ENCODE data around the gene SLC5A2. TPM values are rescaled to one million over a fixed set of nuclear protein-coding genes. Genes with fewer than 3 reads are reported as not detected.

SLC5A2 gene
- total RNA-seq, 2 donors from 2014 or later: 0.55 to 0.62 TPM

- intact Hi-C loops (cut with DNase I): no loop called here
- no peaks in the 10 kb centered on the region for H3K4me1 ChIP-seq (replicated peaks)
- WGBS: 90% methylated on average over 22 of the region's 22 CpGs
- H3K4me3 ChIP-seq: no peak overlapping the region
- H3K9me3 ChIP-seq: no peaks in the 10 kb centered on the region
- no peak for TF ChIP-seq POLR2AphosphoS5 (IDR thresholded peaks at IDR 0.05)
- no peak for TF ChIP-seq CTCF (IDR thresholded peaks at IDR 0.05)
- no peak for TF ChIP-seq POLR2A (IDR thresholded peaks at IDR 0.05)
- H3K27me3 ChIP-seq (replicated peaks; ENCODE audit: insufficient read depth): no peaks in the 10 kb centered on the region
- DNase-seq (ENCODE audit: low spot score): no peak
- no peak overlapping the region for H3K27ac ChIP-seq
- peaks cover 3 to 11% of the 10 kb centered on the region in 2 donors for H3K36me3 ChIP-seq
Measured at GRCh38 chr16:31489616-31490584, 7.0 kb downstream of the SLC5A2 start.

- WGBS: 89% methylated on average over 8 of the region's 8 CpGs
- Histone ChIP-seq H3K4me1 (replicated peaks) (no peaks in the 10 kb centered on the region), H3K36me3 (peaks cover 3 to 11% of the 10 kb centered on the region in 2 donors), H3K27ac (no peak overlapping the region), H3K4me3 (no peak overlapping the region), H3K9me3 (no peaks in the 10 kb centered on the region), H3K27me3 (replicated peaks; ENCODE audit: insufficient read depth) (no peaks in the 10 kb centered on the region)
- no peak for DNase-seq (ENCODE audit: low spot score)
- intact Hi-C loops (cut with DNase I): no loop called here
- TF ChIP-seq CTCF (IDR thresholded peaks at IDR 0.05) (no peak), POLR2A (IDR thresholded peaks at IDR 0.05) (no peak), POLR2AphosphoS5 (IDR thresholded peaks at IDR 0.05) (no peak)
Measured at GRCh38 chr16:31491778-31492418, 9.0 kb downstream of the SLC5A2 start.

DNA sequence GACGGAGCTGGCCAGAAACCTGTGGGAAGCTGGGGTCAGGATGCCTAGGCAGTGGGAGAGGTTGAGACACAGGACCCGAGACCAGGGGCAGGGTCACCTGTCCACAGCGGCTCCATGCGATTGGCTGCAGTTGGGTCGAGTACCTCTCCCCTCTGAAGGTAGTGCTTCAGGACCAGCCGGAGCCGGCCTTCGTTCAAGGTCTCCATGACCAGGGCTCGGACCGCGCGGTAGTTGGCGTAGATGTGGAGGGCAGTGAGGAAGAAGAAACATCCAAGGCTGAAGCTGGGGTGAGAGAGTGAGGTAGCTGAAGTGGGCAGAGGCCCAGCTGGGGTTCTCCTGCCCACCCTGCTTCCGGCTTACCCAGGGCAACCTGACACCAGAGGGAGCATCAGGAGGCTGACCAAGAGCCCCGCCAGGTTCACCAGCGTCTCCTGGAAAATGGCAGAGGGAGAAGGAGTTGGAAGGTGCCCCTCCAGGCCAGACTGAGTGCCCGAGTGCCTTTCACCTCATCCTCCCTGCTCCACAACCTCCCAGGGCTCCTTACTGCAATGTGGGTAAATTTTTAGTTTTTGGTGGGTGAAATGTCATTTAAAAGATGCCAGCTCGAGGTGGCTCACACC is 10.7 kb downstream of the SLC5A2 start:
- H3K4me3 ChIP-seq: no peak overlapping the region
- H3K27me3 ChIP-seq (replicated peaks; ENCODE audit: insufficient read depth): no peaks in the 10 kb centered on the region
- intact Hi-C loops (cut with DNase I): no loop called here
- no peak overlapping the region for H3K27ac ChIP-seq
- 92% methylated on average over 18 of the region's 18 CpGs for WGBS
- TF ChIP-seq CTCF (IDR thresholded peaks at IDR 0.05) (no peak), POLR2A (IDR thresholded peaks at IDR 0.05) (no peak), POLR2AphosphoS5 (IDR thresholded peaks at IDR 0.05) (no peak)
- no peaks in the 10 kb centered on the region for H3K9me3 ChIP-seq
- DNase-seq (ENCODE audit: low spot score): no peak
- peaks cover 3 to 11% of the 10 kb centered on the region in 2 donors for H3K36me3 ChIP-seq
- no peaks in the 10 kb centered on the region for H3K4me1 ChIP-seq (replicated peaks)

GRCh38 chr16:31496670-31497069 is 13.7 kb downstream of the SLC5A2 start:
- Histone ChIP-seq H3K36me3 (peaks cover 6 to 11% of the 10 kb centered on the region in 2 donors), H3K4me1 (replicated peaks) (no peaks in the 10 kb centered on the region), H3K27me3 (replicated peaks; ENCODE audit: insufficient read depth) (no peaks in the 10 kb centered on the region), H3K9me3 (no peaks in the 10 kb centered on the region), H3K4me3 (no peak overlapping the region), H3K27ac (no peak overlapping the region)
- intact Hi-C loops (cut with DNase I): no loop called here
- 88% methylated on average over 10 of the region's 10 CpGs for WGBS
- DNase-seq (ENCODE audit: low spot score): no peak
- TF ChIP-seq CTCF (IDR thresholded peaks at IDR 0.05): no peak
- no peak for TF ChIP-seq POLR2A (IDR thresholded peaks at IDR 0.05)
- TF ChIP-seq POLR2AphosphoS5 (IDR thresholded peaks at IDR 0.05): no peak
